Measurements from ENCODE around the gene GRK5. TPM values are rescaled to one million over a fixed set of nuclear protein-coding genes. Genes with fewer than 3 reads are reported as not detected.

The GRK5 gene
- total RNA-seq, 1 experiment from 2014 or later = 58.2 TPM

GRCh38 chr10:119217401-119217800, 10.0 kb downstream of the GRK5 start:
- no peak overlapping the region for H3K27ac ChIP-seq (ENCODE audit: low read depth, low read length, poor library complexity, severe bottlenecking)
- H3K9me3 ChIP-seq (ENCODE audit: low read depth, low read length, poor library complexity, severe bottlenecking) = no peaks in the 10 kb centered on the region
- BruUV-seq (replicated peaks) = no TSS peak
- CTCF ChIA-PET = no interaction called here
- no peak for DNase-seq (ENCODE audit: low spot score)
- intact Hi-C loops (cut with micrococcal nuclease; ENCODE audit: unreplicated experiment) = no loop called here
- H3K36me3 ChIP-seq (ENCODE audit: insufficient read depth, low read length, poor library complexity, severe bottlenecking) = peaks cover 6% of the 10 kb centered on the region
- TF ChIP-seq EZH2 (IDR thresholded peaks at IDR 0.05; ENCODE audit: borderline replicate concordance, low read depth, low read length, poor library complexity, severe bottlenecking) = no peak
- TF ChIP-seq, protein P1, sequence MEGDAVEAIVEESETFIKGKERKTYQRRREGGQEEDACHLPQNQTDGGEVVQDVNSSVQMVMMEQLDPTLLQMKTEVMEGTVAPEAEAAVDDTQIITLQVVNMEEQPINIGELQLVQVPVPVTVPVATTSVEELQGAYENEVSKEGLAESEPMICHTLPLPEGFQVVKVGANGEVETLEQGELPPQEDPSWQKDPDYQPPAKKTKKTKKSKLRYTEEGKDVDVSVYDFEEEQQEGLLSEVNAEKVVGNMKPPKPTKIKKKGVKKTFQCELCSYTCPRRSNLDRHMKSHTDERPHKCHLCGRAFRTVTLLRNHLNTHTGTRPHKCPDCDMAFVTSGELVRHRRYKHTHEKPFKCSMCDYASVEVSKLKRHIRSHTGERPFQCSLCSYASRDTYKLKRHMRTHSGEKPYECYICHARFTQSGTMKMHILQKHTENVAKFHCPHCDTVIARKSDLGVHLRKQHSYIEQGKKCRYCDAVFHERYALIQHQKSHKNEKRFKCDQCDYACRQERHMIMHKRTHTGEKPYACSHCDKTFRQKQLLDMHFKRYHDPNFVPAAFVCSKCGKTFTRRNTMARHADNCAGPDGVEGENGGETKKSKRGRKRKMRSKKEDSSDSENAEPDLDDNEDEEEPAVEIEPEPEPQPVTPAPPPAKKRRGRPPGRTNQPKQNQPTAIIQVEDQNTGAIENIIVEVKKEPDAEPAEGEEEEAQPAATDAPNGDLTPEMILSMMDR (conservative IDR thresholded peaks at IDR 0.05; ENCODE audit: low read depth, low read length) = no peak
- H3K27me3 ChIP-seq (replicated peaks; ENCODE audit: insufficient read depth, low read depth, low read length, poor library complexity) = no peaks in the 10 kb centered on the region
- no peak overlapping the region for H3K4me3 ChIP-seq (ENCODE audit: low read depth, low read length, poor library complexity, severe bottlenecking)
- peaks cover 44% of the 10 kb centered on the region for H3K4me1 ChIP-seq (ENCODE audit: insufficient read depth, low read length, poor library complexity, severe bottlenecking)
- POLR2A ChIA-PET (ENCODE audit: low non-redundant PET) = no interaction called here

- no peaks in the 10 kb centered on the region for H3K27me3 ChIP-seq (replicated peaks; ENCODE audit: insufficient read depth, low read depth, low read length, poor library complexity)
- peaks cover 2% of the 10 kb centered on the region for H3K36me3 ChIP-seq (ENCODE audit: insufficient read depth, low read length, poor library complexity, severe bottlenecking)
- ChIA-PET CTCF (interaction anchor here (0.7 kb wide), 1 partner anchor 33 kb away, joined by 3 read pairs; no protein-coding TSS in a partner anchor), POLR2A (ENCODE audit: low non-redundant PET) (interaction anchor here (0.6 kb wide), 1 partner anchor 11 kb away, joined by 4 read pairs; no protein-coding TSS in a partner anchor)
- TF ChIP-seq, protein P1 (conservative IDR thresholded peaks at IDR 0.05; ENCODE audit: low read depth, low read length) = no peak
- TF ChIP-seq EZH2 (IDR thresholded peaks at IDR 0.05; ENCODE audit: borderline replicate concordance, low read depth, low read length, poor library complexity, severe bottlenecking) = no peak
- no peak for DNase-seq (ENCODE audit: low spot score)
- no peaks in the 10 kb centered on the region for H3K9me3 ChIP-seq (ENCODE audit: low read depth, low read length, poor library complexity, severe bottlenecking)
- no TSS peak for BruUV-seq (replicated peaks)
- H3K4me3 ChIP-seq (ENCODE audit: low read depth, low read length, poor library complexity, severe bottlenecking) = no peak overlapping the region
- no peak overlapping the region for H3K27ac ChIP-seq (ENCODE audit: low read depth, low read length, poor library complexity, severe bottlenecking)
- peaks cover 38% of the 10 kb centered on the region for H3K4me1 ChIP-seq (ENCODE audit: insufficient read depth, low read length, poor library complexity, severe bottlenecking)
- intact Hi-C loops (cut with micrococcal nuclease; ENCODE audit: unreplicated experiment) = no loop called here
Observed at GRCh38 chr10:119217991-119218490, 10.7 kb downstream of the GRK5 start.

GRCh38 chr10:119219871-119220270, 12.5 kb downstream of the GRK5 start:
- Histone ChIP-seq H3K4me3 (ENCODE audit: low read depth, low read length, poor library complexity, severe bottlenecking) (no peak overlapping the region), H3K36me3 (ENCODE audit: insufficient read depth, low read length, poor library complexity, severe bottlenecking) (no peaks in the 10 kb centered on the region), H3K27ac (ENCODE audit: low read depth, low read length, poor library complexity, severe bottlenecking) (no peak overlapping the region), H3K9me3 (ENCODE audit: low read depth, low read length, poor library complexity, severe bottlenecking) (no peaks in the 10 kb centered on the region), H3K27me3 (replicated peaks; ENCODE audit: insufficient read depth, low read depth, low read length, poor library complexity) (no peaks in the 10 kb centered on the region), H3K4me1 (ENCODE audit: insufficient read depth, low read length, poor library complexity, severe bottlenecking) (peaks cover 33% of the 10 kb centered on the region)
- ChIA-PET CTCF (no interaction called here), POLR2A (ENCODE audit: low non-redundant PET) (no interaction called here)
- DNase-seq (ENCODE audit: low spot score) = no peak
- intact Hi-C loops (cut with micrococcal nuclease; ENCODE audit: unreplicated experiment) = no loop called here
- BruUV-seq (replicated peaks) = no TSS peak
- TF ChIP-seq, protein P1 (conservative IDR thresholded peaks at IDR 0.05; ENCODE audit: low read depth, low read length) = no peak
- no peak for TF ChIP-seq EZH2 (IDR thresholded peaks at IDR 0.05; ENCODE audit: borderline replicate concordance, low read depth, low read length, poor library complexity, severe bottlenecking)
